Heart left ventricle (tissue), 13 donors: ENCODE measurements around the gene HSPB8.

ENCODE experiments used
- POLR2A ChIP-seq, 2 donors: fragments of 450-650 bp; IDR thresholded peaks; one replicate each; pipeline ENCODE4 v1.6.1; 2017; ENCODE audit warnings: antibody characterized with exemption in 2 of 2, mild to moderate bottlenecking in 2 of 2, moderate library complexity in 2 of 2
- TF ChIP-seq, protein P1 (sequence below), 12 donors: fragments of 200-600 bp; sonication (generic) in 4 of 12; IDR thresholded peaks; one replicate each; pipeline versions ENCODE4 v1.5.0 to v1.8.0; 2018 to 2022; ENCODE audit warnings: antibody characterized with exemption in 12 of 12, mild to moderate bottlenecking in 5 of 12
- donor health status: ischemic (EF 13 %, LVEDD 7.1; RV severe dilation, severe dysfunction).
- donor health status: DM: no; HTN: yes; CAD: no.
- donor health status: DM: no; HTN: no; CAD: no.
- donor health status: ischemic (EF 25% LVEDD 6.9; RV normal size, moderate dysfunction).
- donor health status: ischemic (EF 25% LVEDD 5.7; RV mildly dilated, moderate dysfunction).
- donor health status: ischemic (EF 35%, LVEDD 5.7; RV mildly dilated, moderate dysfunction).
- donor health status: nonischemic (EF 11% LVEDD 7.7; RV severe dilation, severe dysfunction).
- donor health status: DM: yes; HTN: yes; CAD: no.
- donor health status: PGD.
- donor health status: ischemic (EF 29% LVEDD 5.4; RV normal size, mild dysfunction).
- donor health status: nonischemic (EF 23%, LVEDD 6.1; RV moderate dilation, normal function).

GRCh38 chr12:119229837-119230236 lies 51.1 kb downstream of the HSPB8 start:
- TF ChIP-seq POLR2A (IDR thresholded peaks at IDR 0.05): no peak
- TF ChIP-seq, protein P1, sequence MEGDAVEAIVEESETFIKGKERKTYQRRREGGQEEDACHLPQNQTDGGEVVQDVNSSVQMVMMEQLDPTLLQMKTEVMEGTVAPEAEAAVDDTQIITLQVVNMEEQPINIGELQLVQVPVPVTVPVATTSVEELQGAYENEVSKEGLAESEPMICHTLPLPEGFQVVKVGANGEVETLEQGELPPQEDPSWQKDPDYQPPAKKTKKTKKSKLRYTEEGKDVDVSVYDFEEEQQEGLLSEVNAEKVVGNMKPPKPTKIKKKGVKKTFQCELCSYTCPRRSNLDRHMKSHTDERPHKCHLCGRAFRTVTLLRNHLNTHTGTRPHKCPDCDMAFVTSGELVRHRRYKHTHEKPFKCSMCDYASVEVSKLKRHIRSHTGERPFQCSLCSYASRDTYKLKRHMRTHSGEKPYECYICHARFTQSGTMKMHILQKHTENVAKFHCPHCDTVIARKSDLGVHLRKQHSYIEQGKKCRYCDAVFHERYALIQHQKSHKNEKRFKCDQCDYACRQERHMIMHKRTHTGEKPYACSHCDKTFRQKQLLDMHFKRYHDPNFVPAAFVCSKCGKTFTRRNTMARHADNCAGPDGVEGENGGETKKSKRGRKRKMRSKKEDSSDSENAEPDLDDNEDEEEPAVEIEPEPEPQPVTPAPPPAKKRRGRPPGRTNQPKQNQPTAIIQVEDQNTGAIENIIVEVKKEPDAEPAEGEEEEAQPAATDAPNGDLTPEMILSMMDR (IDR thresholded peaks at IDR 0.05): no peak
